BJ (cell line): ENCODE results near the gene WDR54. TPM values are rescaled to one million over a fixed set of nuclear protein-coding genes. Genes with fewer than 3 reads are reported as not detected.
A peak's percentile ranks its signal among the peaks of the same experiment; 100 is the strongest.
"Not testable (repeated sequence)": the region's sequence is repeated elsewhere in the genome, so short reads cannot be mapped to it uniquely, and the experiment has no call there.

Experiments
- CTCF ChIA-PET: fragments of 350-600 bp; formaldehyde crosslinking; extraction: SDS; loops from one replicate; lab custom pipeline; 2021; ENCODE audit warnings: antibody characterized with exemption, inconsistent platforms; lab: Yijun Ruan, JAX
- POLR2A ChIA-PET: fragments of 300-600 bp; sonication (Branson Sonifier 250); formaldehyde crosslinking; extraction: SDS; loops from one replicate; lab custom pipeline; 2021; ENCODE audit warnings: antibody characterized with exemption; lab: Charles Lee
- DNase-seq: peaks from one replicate; pipeline ENCODE4 v3.0.0-alpha.2; 2011; ENCODE audit warnings: low read depth
- H3K27me3 ChIP-seq: 2 replicates; pipeline ENCODE4 v1.6.0; 2011; ENCODE audit warnings: low read length; ENCODE audit not compliant: control insufficient read depth, insufficient read depth
- H3K36me3 ChIP-seq: 2 replicates; pipeline ENCODE4 v1.5.1; 2011; ENCODE audit warnings: low read length; ENCODE audit not compliant: control insufficient read depth, insufficient read depth
- H3K4me3 ChIP-seq: 2 replicates; pipeline ENCODE4 v1.5.1; 2011; ENCODE audit warnings: low read depth, mild to moderate bottlenecking, control low read depth, low read length
- CTCF ChIP-seq: IDR thresholded peaks from 2 replicates; pipeline ENCODE4 v1.5.1; 2011; ENCODE audit warnings: low read depth, mild to moderate bottlenecking, control low read depth, inconsistent platforms, low read length, moderate library complexity; ENCODE audit not compliant: insufficient read depth
- polyA plus RNA-seq: library from polyadenylated mRNA; depleted of rRNA; stranded (reverse); fragments of >200 nt; gene quantifications from 2 replicates; pipeline ENCODE4 v1.2.3, GENCODE V29; 2011

WDR54 gene
- polyA plus RNA-seq, 1 experiment, result 42.9 TPM

- ChIA-PET CTCF (interaction anchor here (0.7 to 1.6 kb wide), 2 partner anchors 28 to 186 kb away, joined by 3 to 4 read pairs; no protein-coding TSS in a partner anchor), POLR2A (no interaction called here)
- TF ChIP-seq CTCF, result no peak
Measured at GRCh38 chr2:74420006-74420405, 1.5 kb upstream of the WDR54 start.

DNA sequence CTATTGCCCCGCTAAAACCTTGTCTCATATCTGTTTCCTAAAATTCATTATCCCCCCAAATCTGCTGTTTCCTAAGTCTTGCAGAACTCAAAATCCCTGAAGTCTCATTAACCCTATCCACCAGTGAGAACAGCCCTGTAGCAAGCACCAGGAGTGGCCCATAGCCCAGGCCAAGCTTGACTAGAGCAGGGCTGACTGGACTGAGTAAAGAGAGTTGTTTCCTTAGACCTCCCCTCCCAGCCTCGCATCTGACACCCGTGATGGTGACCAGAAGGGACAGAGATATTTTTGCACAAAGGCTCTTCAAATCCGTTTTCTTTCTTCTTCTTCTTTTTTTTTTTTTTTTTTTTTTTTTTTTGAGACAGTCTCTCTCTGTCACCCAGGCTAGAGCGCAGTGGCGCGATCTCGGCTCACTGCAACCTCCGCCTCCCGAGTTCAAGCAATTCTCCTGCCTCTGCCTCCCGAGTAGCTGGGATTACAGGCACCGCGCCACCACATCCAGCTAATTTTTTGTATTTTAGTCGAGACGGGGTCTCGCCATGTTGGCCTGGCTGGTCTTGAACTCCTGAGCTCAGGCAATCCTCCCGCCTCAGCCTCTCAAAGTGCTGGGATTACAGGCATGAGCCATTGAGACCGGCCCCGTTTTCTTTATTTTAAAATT, 957 bp upstream of the WDR54 start:
- not testable (repeated sequence) for H3K27me3 ChIP-seq, DNase-seq, H3K36me3 ChIP-seq
- ChIA-PET CTCF (interaction anchor here (0.7 to 1.1 kb wide), 2 partner anchors 29 to 186 kb away, joined by 3 read pairs; no protein-coding TSS in a partner anchor), POLR2A (interaction anchor here (0.7 kb wide), 1 partner anchor 86 kb away, joined by 3 read pairs; no protein-coding TSS in a partner anchor)
- H3K4me3 ChIP-seq, result peak overlapping the region; percentile 55

More at GRCh38 chr2:74420006-74420405, 1.5 kb upstream of the WDR54 start:
- H3K27me3 ChIP-seq, result no peaks in the 10 kb centered on the region
- DNase-seq, result no peak
- H3K36me3 ChIP-seq, result peaks cover 2% of the 10 kb centered on the region; the same call in 1 of the 2 replicates
- no peak overlapping the region for H3K4me3 ChIP-seq

GRCh38 chr2:74423231-74424095, 1.9 kb downstream of the WDR54 start:
- Histone ChIP-seq H3K27me3 (no peaks in the 10 kb centered on the region), H3K4me3 (no peak overlapping the region), H3K36me3 (peaks cover 14% of the 10 kb centered on the region)
- TF ChIP-seq CTCF, result no peak
- ChIA-PET POLR2A (no interaction called here), CTCF (no interaction called here)
- no peak for DNase-seq

DNA sequence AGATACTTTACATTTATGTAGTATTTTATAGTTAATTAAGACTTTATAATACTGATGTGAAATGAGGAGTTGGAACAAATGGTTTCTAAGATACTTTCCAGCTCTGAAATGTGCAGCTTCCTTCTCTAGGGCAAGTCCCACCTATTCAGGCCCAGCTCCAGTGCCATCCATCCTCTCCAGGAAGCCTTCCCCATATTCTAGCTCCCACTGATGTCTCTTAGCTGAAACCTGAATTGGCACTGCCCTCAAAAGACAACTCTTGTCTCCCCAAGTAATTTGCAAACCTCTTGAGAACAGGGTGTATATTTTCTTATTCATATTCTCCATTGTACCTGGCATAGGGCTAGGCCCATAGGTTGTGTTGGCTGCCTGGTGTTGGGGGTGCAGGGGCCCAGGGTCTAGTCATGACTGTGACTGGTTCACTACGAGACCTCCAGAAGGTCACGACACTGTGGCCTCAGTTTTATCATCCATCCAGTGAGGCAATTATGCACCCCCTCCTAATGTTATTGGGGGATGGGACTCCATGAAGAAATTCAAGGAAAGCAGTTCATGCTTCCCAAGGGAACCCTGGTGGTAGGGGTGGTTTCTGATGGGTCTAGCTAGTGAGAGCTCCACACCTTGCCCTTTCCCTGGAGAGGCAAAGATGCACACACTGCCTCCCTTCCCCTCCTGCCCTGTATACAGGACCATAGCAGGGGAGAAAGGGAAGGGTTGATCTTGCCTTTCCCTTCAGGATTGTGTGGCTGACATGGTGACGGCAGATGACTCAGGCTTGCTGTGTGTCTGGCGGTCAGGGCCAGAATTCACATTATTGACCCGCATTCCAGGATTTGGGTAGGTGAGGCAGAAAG, 2.8 kb downstream of the WDR54 start:
- peaks cover 20% of the 10 kb centered on the region for H3K36me3 ChIP-seq
- ChIA-PET POLR2A (interaction anchor here (0.6 kb wide), 1 partner anchor 11 kb away, joined by 5 read pairs; no protein-coding TSS in a partner anchor), CTCF (interaction anchor here (0.6 to 0.7 kb wide), 2 partner anchors 26 to 89 kb away, joined by 3 to 4 read pairs; no protein-coding TSS in a partner anchor)
- no peak for TF ChIP-seq CTCF
- no peaks in the 10 kb centered on the region for H3K27me3 ChIP-seq
- no peak for DNase-seq
- H3K4me3 ChIP-seq, result no peak overlapping the region

DNA sequence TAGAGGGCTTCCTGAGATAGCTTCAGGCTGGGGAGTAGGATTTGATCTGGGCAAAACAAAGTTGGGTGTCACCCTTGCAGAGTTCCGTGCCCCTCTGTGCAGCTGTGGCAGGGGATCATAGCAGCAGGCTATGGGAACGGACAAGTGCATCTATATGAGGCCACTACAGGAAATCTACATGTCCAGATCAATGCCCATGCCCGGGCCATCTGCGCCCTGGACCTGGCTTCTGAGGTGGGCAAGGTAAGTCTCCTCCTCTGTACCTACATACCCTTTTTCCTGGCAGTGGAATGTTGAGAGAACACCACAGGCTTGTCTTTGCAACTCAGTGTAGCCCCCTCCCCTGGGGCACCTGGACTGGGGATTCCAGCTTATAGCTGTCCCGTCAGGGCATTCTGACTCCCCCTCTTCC, 3.5 kb downstream of the WDR54 start:
- H3K27me3 ChIP-seq, result no peaks in the 10 kb centered on the region
- POLR2A ChIA-PET, result no interaction called here
- H3K4me3 ChIP-seq, result no peak overlapping the region
- CTCF ChIA-PET, result interaction anchor here (0.7 kb wide), 1 partner anchor 90 kb away, joined by 4 read pairs; no protein-coding TSS in a partner anchor
- no peak for DNase-seq
- peaks cover 23% of the 10 kb centered on the region for H3K36me3 ChIP-seq
- no peak for TF ChIP-seq CTCF
